MM.1S (cell line): ENCODE results near the gene DPP9.

Experiments used
- DNase-seq: peaks from one replicate; pipeline ENCODE4 v3.0.0-alpha.2; 2015
- H2AFZ ChIP-seq: fragments of 300-600 bp; sonication (generic); 2 replicates; pipeline ENCODE4 v1.6.0; 2016; ENCODE audit warnings: antibody characterized with exemption, low read length
- H3F3A ChIP-seq: fragments of 300-600 bp; sonication (generic); 2 replicates; pipeline ENCODE4 v1.6.1; 2016; ENCODE audit warnings: mild to moderate bottlenecking, antibody characterized with exemption, low read length, moderate library complexity, mixed read lengths; ENCODE audit not compliant: insufficient read depth
- H3K27ac ChIP-seq: fragments of 300-600 bp; sonication (generic); 2 replicates; pipeline ENCODE4 v1.5.1; 2016; ENCODE audit warnings: mild to moderate bottlenecking, low read length
- H3K27me3 ChIP-seq: fragments of 300-600 bp; sonication (generic); replicated peaks from 2 replicates; pipeline ENCODE4 v1.6.0; 2016; ENCODE audit warnings: low read length; ENCODE audit not compliant: insufficient read depth
- H3K36me3 ChIP-seq: fragments of 300-600 bp; sonication (generic); replicated peaks from 2 replicates; pipeline ENCODE4 v1.6.1; 2016; ENCODE audit warnings: mild to moderate bottlenecking, low read length, mixed read lengths; ENCODE audit not compliant: insufficient read depth
- H3K4me1 ChIP-seq: fragments of 300-600 bp; sonication (generic); 2 replicates; pipeline ENCODE4 v1.6.1; 2016; ENCODE audit warnings: low read length, mixed read lengths
- H3K4me2 ChIP-seq: fragments of 300-600 bp; sonication (generic); 2 replicates; pipeline ENCODE4 v1.6.0; 2016; ENCODE audit warnings: low read depth, low read length
- H3K4me3 ChIP-seq: fragments of 300-600 bp; sonication (generic); 2 replicates; pipeline ENCODE4 v1.5.1; 2016; ENCODE audit warnings: low read length, mixed read lengths
- H3K79me2 ChIP-seq: fragments of 300-600 bp; sonication (generic); 2 replicates; pipeline ENCODE4 v1.6.1; 2016; ENCODE audit warnings: mixed run types, low read length, mixed read lengths
- H3K9ac ChIP-seq: fragments of 300-600 bp; sonication (generic); 2 replicates; pipeline ENCODE4 v1.6.1; 2016; ENCODE audit warnings: low read length, mixed read lengths
- H3K9me2 ChIP-seq: fragments of 300-600 bp; sonication (generic); replicated peaks from 2 replicates; pipeline ENCODE4 v1.6.1; 2016; ENCODE audit warnings: mild to moderate bottlenecking, low read length, mixed read lengths; ENCODE audit not compliant: insufficient read depth
- H3K9me3 ChIP-seq: fragments of 300-600 bp; sonication (generic); replicated peaks from 2 replicates; pipeline ENCODE4 v1.6.1; 2016; ENCODE audit warnings: mild to moderate bottlenecking, low read length, mixed read lengths; ENCODE audit not compliant: insufficient read depth
- H4K20me1 ChIP-seq: fragments of 300-600 bp; sonication (generic); 2 replicates; pipeline ENCODE4 v1.6.1; 2016; ENCODE audit warnings: mild to moderate bottlenecking, low read length, moderate library complexity, mixed read lengths; ENCODE audit not compliant: insufficient read depth
- EZH2 ChIP-seq: fragments of 300-600 bp; sonication (generic); optimal IDR thresholded peaks from 2 replicates; pipeline ENCODE3; 2017; ENCODE audit warnings: low read depth, mild to moderate bottlenecking, antibody characterized with exemption, low read length, mixed read lengths
- EZH2phosphoT487 ChIP-seq: fragments of 300-600 bp; sonication (generic); IDR thresholded peaks from 2 replicates; pipeline ENCODE4 v1.6.1; 2018; ENCODE audit warnings: antibody characterized with exemption, low read length
- TF ChIP-seq, protein P1 (sequence below): fragments of 300-600 bp; sonication (generic); IDR thresholded peaks from 2 replicates; pipeline ENCODE4 v1.5.1; 2016; ENCODE audit warnings: antibody characterized with exemption, low read length, mixed read lengths

DPP9 gene

DNA sequence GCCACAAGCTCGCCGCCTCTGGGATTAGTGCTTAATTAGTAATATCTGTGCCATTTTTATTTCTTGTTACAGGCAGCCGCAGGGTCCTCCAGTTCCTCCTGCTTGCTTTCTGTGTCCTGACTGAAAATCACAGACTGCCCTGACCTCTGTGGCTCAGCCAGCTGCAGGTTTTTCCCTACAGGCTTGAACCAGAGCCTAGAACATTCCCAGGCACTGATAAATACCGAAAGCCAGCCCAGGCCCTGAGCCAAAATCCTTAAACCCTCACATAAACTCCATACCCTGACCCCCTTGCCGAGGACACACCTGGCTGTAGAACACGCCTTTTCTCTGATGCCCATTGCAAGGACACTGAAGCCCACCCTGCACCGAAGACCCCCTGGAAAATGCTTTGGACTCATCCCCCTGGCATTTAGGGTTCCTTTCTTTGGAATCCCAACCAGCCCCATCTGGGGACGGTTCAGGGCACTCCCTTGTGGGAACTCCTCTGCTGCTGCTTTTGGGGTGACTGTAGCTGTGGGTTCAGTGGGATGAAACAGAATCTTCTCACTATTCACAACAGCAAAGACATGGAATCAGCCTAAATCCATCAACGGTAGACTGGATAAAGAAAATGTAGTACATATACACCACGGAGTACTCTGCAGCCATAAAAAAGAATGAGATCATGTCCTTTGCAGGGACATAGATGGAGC lies 15.5 kb downstream of the DPP9 start:
- Histone ChIP-seq H3K4me3 (no peak overlapping the region), H3K79me2 (0 out of 2 replicates have a peak, but pooled peaks cover 4% of the 10 kb centered on the region), H3K27me3 (no peaks in the 10 kb centered on the region), H3K4me1 (no peaks in the 10 kb centered on the region), H3K9ac (no peak overlapping the region), H3K4me2 (no peak overlapping the region), H3K36me3 (0 out of 2 replicates have a peak, but pooled peaks cover 1% of the 10 kb centered on the region), H3K9me2 (no peaks in the 10 kb centered on the region), H4K20me1 (no peaks in the 10 kb centered on the region), H3K9me3 (no peaks in the 10 kb centered on the region), H3K27ac (no peak overlapping the region), H3F3A (no peaks in the 10 kb centered on the region), H2AFZ (no peak overlapping the region)
- DNase-seq: no peak
- TF ChIP-seq, protein P1, sequence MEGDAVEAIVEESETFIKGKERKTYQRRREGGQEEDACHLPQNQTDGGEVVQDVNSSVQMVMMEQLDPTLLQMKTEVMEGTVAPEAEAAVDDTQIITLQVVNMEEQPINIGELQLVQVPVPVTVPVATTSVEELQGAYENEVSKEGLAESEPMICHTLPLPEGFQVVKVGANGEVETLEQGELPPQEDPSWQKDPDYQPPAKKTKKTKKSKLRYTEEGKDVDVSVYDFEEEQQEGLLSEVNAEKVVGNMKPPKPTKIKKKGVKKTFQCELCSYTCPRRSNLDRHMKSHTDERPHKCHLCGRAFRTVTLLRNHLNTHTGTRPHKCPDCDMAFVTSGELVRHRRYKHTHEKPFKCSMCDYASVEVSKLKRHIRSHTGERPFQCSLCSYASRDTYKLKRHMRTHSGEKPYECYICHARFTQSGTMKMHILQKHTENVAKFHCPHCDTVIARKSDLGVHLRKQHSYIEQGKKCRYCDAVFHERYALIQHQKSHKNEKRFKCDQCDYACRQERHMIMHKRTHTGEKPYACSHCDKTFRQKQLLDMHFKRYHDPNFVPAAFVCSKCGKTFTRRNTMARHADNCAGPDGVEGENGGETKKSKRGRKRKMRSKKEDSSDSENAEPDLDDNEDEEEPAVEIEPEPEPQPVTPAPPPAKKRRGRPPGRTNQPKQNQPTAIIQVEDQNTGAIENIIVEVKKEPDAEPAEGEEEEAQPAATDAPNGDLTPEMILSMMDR: no peak
- TF ChIP-seq EZH2phosphoT487 (no peak), EZH2 (no peak)

DNA sequence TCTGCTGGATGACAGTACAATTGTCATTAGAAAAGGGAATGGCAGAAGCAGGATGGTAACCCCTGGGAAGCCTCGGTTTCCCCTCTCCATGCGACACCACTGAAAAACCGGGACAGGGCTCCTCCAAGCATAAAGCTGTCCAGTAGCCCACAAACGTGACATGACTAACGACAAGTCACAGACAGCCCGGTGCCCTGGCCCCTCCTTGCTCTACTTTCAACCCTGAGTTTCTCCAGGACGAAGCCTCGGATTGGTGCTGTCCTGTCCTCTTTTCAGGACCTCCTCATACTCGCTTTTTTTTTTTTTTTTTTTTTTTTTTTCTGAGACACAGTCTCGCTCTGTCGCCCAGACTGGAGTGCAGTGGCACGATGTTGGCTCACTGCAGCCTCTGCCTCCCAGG lies 16.3 kb downstream of the DPP9 start:
- Histone ChIP-seq H3K4me3 (no peak overlapping the region), H3K9me3 (no peaks in the 10 kb centered on the region), H3K9me2 (no peaks in the 10 kb centered on the region), H3K27me3 (no peaks in the 10 kb centered on the region), H3K36me3 (no peaks in the 10 kb centered on the region), H3F3A (no peaks in the 10 kb centered on the region), H3K27ac (no peak overlapping the region), H3K4me1 (no peaks in the 10 kb centered on the region), H3K9ac (no peak overlapping the region), H3K4me2 (no peak overlapping the region), H2AFZ (no peak overlapping the region), H4K20me1 (no peaks in the 10 kb centered on the region), H3K79me2 (0 out of 2 replicates have a peak, but pooled peaks cover 4% of the 10 kb centered on the region)
- DNase-seq: no peak
- TF ChIP-seq, protein P1: no peak
- TF ChIP-seq EZH2 (no peak), EZH2phosphoT487 (no peak)

DNA sequence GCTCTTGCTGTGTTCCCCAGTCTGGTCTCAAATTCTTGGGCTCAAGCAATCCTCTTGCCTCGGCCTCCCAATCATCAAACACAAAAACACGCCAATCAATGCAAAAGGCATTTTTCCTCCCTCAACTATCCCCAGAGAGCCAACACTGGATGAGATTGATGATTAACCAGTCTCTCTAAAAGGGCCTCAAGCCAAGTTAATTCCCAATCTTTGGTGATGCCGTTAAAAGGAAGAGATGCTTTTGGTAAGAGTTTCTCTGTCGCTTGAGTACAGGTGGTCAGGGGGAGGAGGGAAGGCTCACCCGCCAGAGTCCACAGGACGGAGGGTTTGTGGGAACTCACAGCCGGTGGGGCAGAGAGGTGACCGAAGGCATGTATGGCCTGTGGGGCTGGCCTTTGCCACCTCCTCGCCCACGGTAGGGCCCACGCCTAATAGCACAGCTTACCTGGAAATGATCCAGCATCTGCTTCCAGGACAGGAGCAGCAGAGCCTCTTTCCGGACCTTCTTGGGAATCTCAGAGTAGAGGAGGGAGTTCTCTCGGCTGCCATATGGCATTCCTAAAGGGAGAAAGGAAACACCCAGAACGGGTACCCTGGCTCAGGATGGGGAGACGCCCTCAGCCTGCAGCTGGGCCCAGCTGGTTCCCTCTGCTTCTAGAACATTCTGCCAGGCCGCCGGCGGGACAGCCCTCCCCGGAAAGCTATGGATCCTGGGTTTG lies 18.1 kb downstream of the DPP9 start:
- Histone ChIP-seq H3K4me3 (no peak overlapping the region), H3K27ac (no peak overlapping the region), H3K4me1 (no peaks in the 10 kb centered on the region), H4K20me1 (no peaks in the 10 kb centered on the region), H3K4me2 (no peak overlapping the region), H3K9me2 (no peaks in the 10 kb centered on the region), H3K9ac (no peak overlapping the region), H3K27me3 (no peaks in the 10 kb centered on the region), H2AFZ (no peak overlapping the region), H3K79me2 (0 out of 2 replicates have a peak, but pooled peaks cover 3% of the 10 kb centered on the region), H3K36me3 (0 out of 2 replicates have a peak, but pooled peaks cover 2% of the 10 kb centered on the region), H3F3A (no peaks in the 10 kb centered on the region), H3K9me3 (no peaks in the 10 kb centered on the region)
- TF ChIP-seq EZH2 (no peak), EZH2phosphoT487 (no peak)
- TF ChIP-seq, protein P1: no peak
- no peak for DNase-seq
